SK-N-SH (cell line): ENCODE measurements around the gene PPP1R8. TPM values are rescaled to one million over a fixed set of nuclear protein-coding genes. Genes with fewer than 3 reads are reported as not detected.

ENCODE experiments used
- CTCF ChIA-PET: fragments of 300-600, 350-600 bp; formaldehyde crosslinking; extraction: SDS; loops from one replicate; lab custom pipeline; 2021; lab: Yijun Ruan, JAX
- POLR2A ChIA-PET: fragments of 350-600 bp; sonication (Branson Sonifier 250); formaldehyde crosslinking; extraction: SDS; loops from one replicate; lab custom pipeline; 2020; ENCODE audit warnings: antibody characterized with exemption, inconsistent platforms; lab: Yijun Ruan, JAX
- DNase-seq: peaks from one replicate; pipeline ENCODE4 v3.0.0; 2012
- H2AFZ ChIP-seq: fragments of 200-600 bp; sonication (generic); 2 replicates; pipeline ENCODE4 v1.8.1; 2016; ENCODE audit warnings: antibody characterized with exemption, mild to moderate bottlenecking, low read depth
- H3F3A ChIP-seq: fragments of 200-600 bp; sonication (generic); replicated peaks from 2 replicates; pipeline ENCODE3; 2016; ENCODE audit warnings: antibody characterized with exemption, mild to moderate bottlenecking; ENCODE audit not compliant: insufficient read depth
- H3K27ac ChIP-seq, 2 experiments: fragments of 200-500 bp in 1 of 2; fragments of 200-600 bp in 1 of 2; sonication (Bioruptor generic) in 1 of 2; sonication (generic), shearing (Covaris generic) in 1 of 2; 2 replicates each; pipeline versions ENCODE4 v1.5.1 to v1.6.1; 2014 to 2016; ENCODE audit warnings: low read depth in 2 of 2, inconsistent platforms in 1 of 2, low read length in 1 of 2, mild to moderate bottlenecking in 1 of 2, mixed read lengths in 1 of 2
- H3K27me3 ChIP-seq: fragments of 200-600 bp; sonication (generic), shearing (Covaris generic); 2 replicates; pipeline ENCODE4 v1.6.1; 2016; ENCODE audit warnings: mixed run types; ENCODE audit not compliant: insufficient read depth
- H3K36me3 ChIP-seq, 2 experiments: fragments of 200-500 bp in 1 of 2; fragments of 200-600 bp in 1 of 2; sonication (Bioruptor generic) in 1 of 2; sonication (generic) in 1 of 2; replicated peaks in 1 of 2; 2 replicates each; pipeline versions ENCODE3 to v1.5.1; 2014 to 2016; ENCODE audit warnings: low read length in 1 of 2, mild to moderate bottlenecking in 1 of 2; ENCODE audit not compliant: insufficient read depth in 2 of 2, control insufficient read depth in 1 of 2
- H3K4me1 ChIP-seq, 2 experiments: fragments of 200-500 bp in 1 of 2; fragments of 200-600 bp in 1 of 2; sonication (Bioruptor generic) in 1 of 2; sonication (generic), shearing (Covaris generic) in 1 of 2; 2 replicates each; pipeline versions ENCODE4 v1.5.1 to v1.6.1; 2014 to 2016; ENCODE audit warnings: low read depth in 1 of 2, low read length in 1 of 2, mixed run types in 1 of 2; ENCODE audit not compliant: insufficient read depth in 2 of 2, control insufficient read depth in 1 of 2
- H3K4me2 ChIP-seq: fragments of 200-600 bp; sonication (generic), shearing (Covaris generic); 2 replicates; pipeline ENCODE4 v1.6.1; 2017; ENCODE audit warnings: mixed run types
- H3K4me3 ChIP-seq, 2 experiments: fragments of 200-500 bp in 1 of 2; fragments of 200-600 bp in 1 of 2; sonication (Bioruptor generic) in 1 of 2; sonication (generic), shearing (Covaris generic) in 1 of 2; 2 replicates each; pipeline versions ENCODE4 v1.5.1 to v1.8.1; 2014 to 2016; ENCODE audit warnings: low read depth in 2 of 2, inconsistent platforms in 1 of 2, low read length in 1 of 2, mild to moderate bottlenecking in 1 of 2, mixed read lengths in 1 of 2, moderate library complexity in 1 of 2
- H3K79me2 ChIP-seq: fragments of 200-600 bp; sonication (generic); 2 replicates; pipeline ENCODE4 v1.8.1; 2017; ENCODE audit warnings: mild to moderate bottlenecking; ENCODE audit not compliant: insufficient read depth
- H3K9ac ChIP-seq: fragments of 200-600 bp; sonication (generic); 2 replicates; pipeline ENCODE4 v1.6.1; 2017; ENCODE audit warnings: mixed run types
- H3K9me2 ChIP-seq: fragments of 200-600 bp; sonication (generic); 2 replicates; pipeline ENCODE4 v1.6.1; 2017; ENCODE audit warnings: mixed run types
- H3K9me3 ChIP-seq: fragments of 200-600 bp; sonication (generic); 2 replicates; pipeline ENCODE4 v1.6.1; 2017; ENCODE audit warnings: mixed run types, mild to moderate bottlenecking, moderate library complexity
- H4K20me1 ChIP-seq: fragments of 200-600 bp; sonication (generic); 2 replicates; pipeline ENCODE4 v1.6.1; 2017; ENCODE audit warnings: mild to moderate bottlenecking, mixed run types; ENCODE audit not compliant: insufficient read depth
- CTCF ChIP-seq: fragments of 200-600 bp; sonication (generic); IDR thresholded peaks from 2 replicates; pipeline ENCODE4 v1.6.1; 2017; ENCODE audit warnings: antibody characterized with exemption, mild to moderate bottlenecking, moderate library complexity
- EZH2phosphoT487 ChIP-seq: fragments of 200-600 bp; sonication (generic); IDR thresholded peaks from 2 replicates; pipeline ENCODE4 v1.6.1; 2017; ENCODE audit warnings: low read depth, mixed run types, mild to moderate bottlenecking, antibody characterized with exemption, moderate library complexity, borderline replicate concordance
- FOXM1 ChIP-seq: IDR thresholded peaks from 2 replicates; pipeline ENCODE4 v1.4.0; 2012; ENCODE audit warnings: low read depth, mild to moderate bottlenecking
- GATA2 ChIP-seq: sonication (generic); formaldehyde crosslinking; IDR thresholded peaks from 2 replicates; pipeline ENCODE4 v1.5.0; 2020; ENCODE audit warnings: mild to moderate bottlenecking, missing genetic modification reagents
- IRF3 ChIP-seq: fragments of 150-350 bp; IDR thresholded peaks from 2 replicates; pipeline ENCODE4 v1.6.1; 2016; ENCODE audit warnings: mild to moderate bottlenecking, low read depth, low read length
- MEF2A ChIP-seq: IDR thresholded peaks from 2 replicates; pipeline ENCODE4 v1.4.0; 2012; ENCODE audit warnings: low read depth, borderline replicate concordance
- MXI1 ChIP-seq: IDR thresholded peaks from 2 replicates; pipeline ENCODE4 v1.6.1; 2012; ENCODE audit warnings: mild to moderate bottlenecking, low read depth, low read length, improper control_type of control experiment
- NFIC ChIP-seq: IDR thresholded peaks from 2 replicates; pipeline ENCODE4 v1.4.0; 2012; ENCODE audit warnings: borderline replicate concordance
- PBX3 ChIP-seq: IDR thresholded peaks from 2 replicates; pipeline ENCODE4; 2012
- POLR2AphosphoS5 ChIP-seq: IDR thresholded peaks from 2 replicates; pipeline ENCODE4 v1.6.1; 2012; ENCODE audit warnings: low read depth, low read length
- RAD21 ChIP-seq: IDR thresholded peaks from 2 replicates; pipeline ENCODE4 v1.6.1; 2012; ENCODE audit warnings: mild to moderate bottlenecking, low read length
- REST ChIP-seq: IDR thresholded peaks from 2 replicates; pipeline ENCODE4 v1.6.1; 2012; ENCODE audit warnings: mild to moderate bottlenecking, low read depth, low read length, moderate library complexity
- RXRA ChIP-seq: IDR thresholded peaks from 2 replicates; pipeline ENCODE4 v1.4.0; 2012; ENCODE audit warnings: low read depth, mild to moderate bottlenecking, borderline replicate concordance
- SMC3 ChIP-seq: IDR thresholded peaks from 2 replicates; pipeline ENCODE4 v1.6.1; 2012; ENCODE audit warnings: low read depth, low read length, improper control_type of control experiment
- TAF1 ChIP-seq: IDR thresholded peaks from 2 replicates; pipeline ENCODE4 v1.6.1; 2012; ENCODE audit warnings: low read depth, mild to moderate bottlenecking, low read length, moderate library complexity, borderline replicate concordance
- TEAD4 ChIP-seq: IDR thresholded peaks from 2 replicates; pipeline ENCODE4 v1.4.0; 2012; ENCODE audit warnings: mild to moderate bottlenecking, borderline replicate concordance; ENCODE audit not compliant: insufficient read depth
- USF1 ChIP-seq: IDR thresholded peaks from 2 replicates; pipeline ENCODE4 v1.4.0; 2012; ENCODE audit warnings: low read depth, borderline replicate concordance
- USF2 ChIP-seq: fragments of 150-350 bp; IDR thresholded peaks from 2 replicates; pipeline ENCODE4 v1.6.1; 2017; ENCODE audit warnings: antibody characterized with exemption, low read length, low read depth, borderline replicate concordance
- YY1 ChIP-seq: IDR thresholded peaks from 2 replicates; pipeline ENCODE4 v1.4.0; 2012; ENCODE audit warnings: low read depth, mild to moderate bottlenecking
- ZBTB33 ChIP-seq: IDR thresholded peaks from 2 replicates; pipeline ENCODE4 v1.4.0; 2012; ENCODE audit warnings: low read depth, borderline replicate concordance
- WGBS: methylation state at CpG from one replicate; pipeline ENCODE4 v1.1.6; 2017; ENCODE audit warnings: low lambda C conversion rate; 5-methylcytosine and 5-hydroxymethylcytosine counted together
- polyA plus RNA-seq, 3 experiments: library from polyadenylated mRNA; depleted of rRNA; stranded (reverse); fragments of >200 nt; gene quantifications; 2 replicates each; pipeline ENCODE4 v1.2.3, GENCODE V29; 2012

PPP1R8 gene
- polyA plus RNA-seq, 1 of the 3 experiments (the other 2 are of a cell fraction): 41.8 TPM

- no peak overlapping the region for H3K9ac ChIP-seq
- peaks cover 35 to 48% of the 10 kb centered on the region in 2 experiments for H3K36me3 ChIP-seq
- ChIA-PET POLR2A (no interaction called here), CTCF (interaction anchor here (1.4 kb wide), 1 partner anchor 79 kb away, joined by 4 read pairs; the partner anchor contains the start of gene FAM76A)
- H2AFZ ChIP-seq: no peak overlapping the region
- no peaks in the 10 kb centered on the region for H3K4me1 ChIP-seq
- no peaks in the 10 kb centered on the region for H3K9me2 ChIP-seq
- WGBS: 95% methylated on average over 5 of the region's 5 CpGs
- no peak overlapping the region for H3K4me2 ChIP-seq
- H3K27me3 ChIP-seq: no peaks in the 10 kb centered on the region
- TF ChIP-seq PBX3 (no peak), YY1 (no peak), CTCF (no peak), MEF2A (no peak), IRF3 (no peak), ZBTB33 (no peak), MXI1 (no peak), TAF1 (no peak), USF1 (no peak), RAD21 (no peak), USF2 (no peak), TEAD4 (no peak), RXRA (no peak), SMC3 (no peak), FOXM1 (no peak), GATA2 (no peak), EZH2phosphoT487 (no peak), NFIC (no peak), REST (no peak), POLR2AphosphoS5 (no peak)
- DNase-seq: no peak
- H3K9me3 ChIP-seq: no peaks in the 10 kb centered on the region
- H3K4me3 ChIP-seq: no peak overlapping the region
- H3F3A ChIP-seq: peaks cover 10% of the 10 kb centered on the region
- no peaks in the 10 kb centered on the region for H4K20me1 ChIP-seq
- no peak overlapping the region for H3K27ac ChIP-seq
- H3K79me2 ChIP-seq: no peaks in the 10 kb centered on the region
These were observed 25.8 kb upstream of the PPP1R8 start for GRCh38 chr1:27804791-27805190.
